ENCODE results near the gene UBE2H.

DNA sequence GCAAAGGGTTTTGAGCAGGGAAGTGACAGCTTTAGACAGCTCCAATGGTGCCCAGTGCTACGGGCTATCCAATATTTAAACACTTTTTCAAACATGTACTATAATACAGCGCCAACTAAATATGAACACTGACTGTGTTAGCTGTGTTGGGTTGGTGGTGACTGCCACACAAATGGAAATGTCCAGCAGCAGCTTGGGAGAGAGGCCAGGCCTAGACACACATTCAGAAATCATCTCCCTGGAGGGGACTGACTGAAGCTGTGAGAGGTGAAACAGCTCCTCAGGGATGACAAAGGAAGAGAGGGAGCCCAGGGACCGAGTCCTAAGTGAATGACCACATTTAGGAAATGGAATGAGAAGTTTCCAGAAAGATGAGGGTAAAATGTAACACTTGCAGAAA is 115.8 kb downstream of the UBE2H start:
- TF ChIP-seq CTBP1 (IDR thresholded peaks at IDR 0.05; ENCODE audit: borderline replicate concordance), result no peak
- TF ChIP-seq BHLHE40 (IDR thresholded peaks at IDR 0.05; ENCODE audit: borderline replicate concordance), result no peak
- TF ChIP-seq FOXA1 (IDR thresholded peaks at IDR 0.05), result no peak
- TF ChIP-seq L3MBTL2 (conservative IDR thresholded peaks at IDR 0.05), result no peak
- TF ChIP-seq NFRKB (IDR thresholded peaks at IDR 0.05), result no peak
- no peak for TF ChIP-seq LEF1 (IDR thresholded peaks at IDR 0.05; ENCODE audit: borderline replicate concordance)
- no peak for TF ChIP-seq TARDBP (IDR thresholded peaks at IDR 0.05)
- no peak for TF ChIP-seq FOXM1 (IDR thresholded peaks at IDR 0.05; ENCODE audit: borderline replicate concordance)
